ENCODE data around the gene FN3KRP. TPM values are rescaled to one million over a fixed set of nuclear protein-coding genes. Genes with fewer than 3 reads are reported as not detected.

Gene FN3KRP
- total RNA-seq, 1 donor = 7.2 TPM

DNA sequence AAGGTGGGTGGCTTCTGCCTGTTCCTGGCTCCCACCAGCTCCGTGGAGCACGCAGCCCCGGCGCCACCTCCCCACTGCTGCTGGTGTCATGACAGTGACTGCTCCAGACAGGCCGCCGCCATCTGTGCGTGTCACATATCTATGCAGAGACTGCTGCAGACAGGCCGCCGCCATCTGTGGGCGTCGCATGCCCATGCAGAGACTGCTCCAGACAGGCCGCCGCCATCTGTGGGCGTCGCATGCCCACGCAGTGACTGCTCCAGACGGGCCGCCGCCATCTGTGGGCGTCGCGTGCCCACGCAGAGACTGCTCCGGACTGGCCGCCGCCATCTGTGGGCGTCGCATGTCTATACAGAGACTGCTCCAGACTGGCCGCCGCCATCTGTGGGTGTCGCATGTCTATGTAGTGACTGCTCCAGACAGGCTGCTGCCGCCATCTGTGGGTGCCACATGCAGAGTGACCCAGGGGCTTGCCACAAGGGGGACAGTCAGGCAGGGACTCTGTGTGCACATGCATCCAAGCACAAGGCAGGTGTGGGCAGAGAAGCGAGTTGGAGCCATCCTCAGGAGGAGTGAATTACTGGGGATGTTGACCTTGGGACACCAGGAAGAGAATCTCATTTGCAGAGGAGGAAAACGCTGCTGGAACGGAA, 3.3 kb upstream of the FN3KRP start:
- Histone ChIP-seq H3K9me3 (ENCODE audit: low read depth, low read length) (no peaks in the 10 kb centered on the region), H3K4me1 (ENCODE audit: insufficient read depth, low read length) (peaks cover 18% of the 10 kb centered on the region), H3K4me3 (ENCODE audit: low read length) (no peak overlapping the region), H3K27me3 (ENCODE audit: insufficient read depth, low read length) (no peaks in the 10 kb centered on the region)

DNA sequence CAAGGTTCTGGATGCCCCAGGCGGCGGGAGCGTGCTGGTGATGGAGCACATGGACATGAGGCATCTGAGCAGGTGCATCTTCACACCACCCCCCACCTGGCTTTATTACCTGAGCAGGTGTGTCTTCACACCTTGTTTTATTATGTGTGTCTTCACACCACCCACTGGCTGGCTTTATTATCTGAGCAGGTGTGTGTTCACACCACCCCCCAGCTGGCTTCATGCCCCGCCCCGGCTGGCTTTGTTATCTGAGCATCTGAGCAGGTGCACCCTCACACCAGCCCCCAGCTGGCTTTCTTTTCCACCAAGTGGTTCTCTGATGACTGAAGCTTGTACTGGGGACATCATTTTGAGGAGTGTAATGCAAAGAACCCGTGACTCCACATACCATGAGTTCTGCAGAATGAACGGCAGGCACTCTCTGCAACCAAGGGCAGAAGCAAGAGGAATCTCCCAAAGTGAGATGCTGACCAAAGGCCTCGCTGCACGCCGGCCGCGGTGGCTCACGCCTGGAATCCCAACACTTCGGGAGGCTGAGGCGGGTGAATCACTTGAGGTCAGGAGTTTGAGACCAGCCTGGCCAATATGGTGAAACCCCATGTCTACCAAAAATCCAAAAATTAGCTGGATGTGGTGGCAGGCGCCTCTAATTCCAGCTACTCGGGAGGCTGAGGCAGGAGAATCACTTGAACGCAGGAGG, 2.6 kb downstream of the FN3KRP start:
- Histone ChIP-seq H3K27me3 (ENCODE audit: insufficient read depth, low read length) (no peaks in the 10 kb centered on the region), H3K4me3 (ENCODE audit: low read length) (no peak overlapping the region), H3K4me1 (ENCODE audit: insufficient read depth, low read length) (peaks cover 19% of the 10 kb centered on the region), H3K9me3 (ENCODE audit: low read depth, low read length) (no peaks in the 10 kb centered on the region)

DNA sequence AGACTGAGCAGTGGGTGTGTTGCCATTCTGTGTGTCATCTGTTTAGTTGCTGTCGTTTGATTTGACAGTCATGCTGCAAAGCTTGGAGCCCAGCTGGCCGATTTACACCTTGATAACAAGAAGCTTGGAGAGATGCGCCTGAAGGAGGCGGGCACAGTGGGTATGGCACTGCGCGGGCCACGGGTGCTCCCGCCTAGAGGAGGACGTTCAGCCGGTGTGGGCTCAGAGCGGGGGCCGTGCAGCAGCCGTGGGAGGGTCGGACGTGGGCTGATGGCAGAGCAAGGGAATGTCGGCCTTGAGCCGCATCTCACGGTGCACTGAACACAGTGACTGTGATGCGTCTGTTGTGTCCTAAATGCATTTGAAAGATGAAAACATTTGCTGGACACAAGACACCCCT, 3.7 kb downstream of the FN3KRP start:
- peaks cover 19% of the 10 kb centered on the region for H3K4me1 ChIP-seq (ENCODE audit: insufficient read depth, low read length)
- no peaks in the 10 kb centered on the region for H3K9me3 ChIP-seq (ENCODE audit: low read depth, low read length)
- H3K27me3 ChIP-seq (ENCODE audit: insufficient read depth, low read length) = no peaks in the 10 kb centered on the region
- no peak overlapping the region for H3K4me3 ChIP-seq (ENCODE audit: low read length)

DNA sequence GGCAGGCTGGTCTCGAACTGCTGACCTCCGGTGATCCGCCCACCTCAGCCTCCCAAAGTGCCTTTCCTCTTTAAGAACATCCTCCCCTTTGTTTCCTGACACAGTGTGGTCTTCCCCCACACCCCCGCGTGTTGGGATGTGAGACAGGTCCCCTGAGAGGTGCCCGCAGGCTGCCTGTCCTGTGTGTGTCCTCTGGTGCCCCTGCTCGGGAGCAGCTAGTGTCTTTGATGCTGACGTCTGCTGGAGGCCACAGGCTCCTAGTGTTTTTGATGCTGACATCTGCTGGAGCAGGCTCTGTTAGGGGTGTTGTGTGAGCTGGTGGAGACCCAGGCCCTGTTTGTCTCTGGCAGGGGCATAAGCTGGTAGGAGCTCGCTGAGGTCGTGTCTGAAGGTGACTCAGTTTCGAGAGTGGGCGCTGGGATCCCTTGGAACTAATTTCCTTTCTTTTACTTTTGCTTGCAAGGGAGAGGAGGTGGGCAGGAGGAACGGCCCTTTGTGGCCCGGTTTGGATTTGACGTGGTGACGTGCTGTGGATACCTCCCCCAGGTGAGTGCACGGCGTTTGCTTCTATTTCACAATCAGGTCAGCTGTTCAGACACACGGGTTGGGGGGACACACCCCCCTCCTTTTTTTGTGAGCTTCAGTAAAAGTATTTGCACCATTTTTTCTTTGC, 6.0 kb downstream of the FN3KRP start:
- Histone ChIP-seq H3K4me1 (ENCODE audit: insufficient read depth, low read length) (peaks cover 8% of the 10 kb centered on the region), H3K27me3 (ENCODE audit: insufficient read depth, low read length) (no peaks in the 10 kb centered on the region), H3K4me3 (ENCODE audit: low read length) (no peak overlapping the region), H3K9me3 (ENCODE audit: low read depth, low read length) (no peaks in the 10 kb centered on the region)

DNA sequence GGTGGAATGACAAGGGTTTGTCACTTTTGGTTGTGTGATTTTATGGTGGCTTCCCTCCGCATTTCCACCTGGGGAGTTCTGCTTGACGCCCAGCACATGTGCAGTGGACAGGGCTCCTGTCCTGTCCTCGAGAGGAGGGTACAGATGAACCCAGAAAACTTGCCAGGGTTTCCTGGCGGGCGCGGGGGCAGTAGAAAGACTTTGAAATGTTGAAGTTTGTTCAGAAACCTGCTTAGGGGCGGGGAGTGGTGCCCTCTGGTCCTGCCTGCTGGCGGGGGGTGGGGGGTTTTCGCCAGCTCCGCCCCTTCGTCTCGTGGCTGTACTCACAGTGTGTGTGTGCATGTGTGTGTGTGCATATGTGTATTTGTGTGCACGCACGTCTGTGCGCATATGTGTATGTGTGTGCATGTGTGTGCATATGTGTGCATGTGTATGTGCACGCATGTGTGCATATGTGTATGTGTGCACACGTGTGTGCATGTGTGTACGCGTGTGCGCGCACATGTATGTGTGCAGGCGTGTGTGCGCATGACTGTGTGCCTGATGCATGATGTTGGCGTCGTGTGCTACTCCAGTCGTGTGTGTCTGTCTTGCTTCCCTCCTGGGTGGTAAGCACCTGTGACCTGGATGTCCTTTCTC, 6.8 kb downstream of the FN3KRP start:
- no peaks in the 10 kb centered on the region for H3K27me3 ChIP-seq (ENCODE audit: insufficient read depth, low read length)
- no peaks in the 10 kb centered on the region for H3K9me3 ChIP-seq (ENCODE audit: low read depth, low read length)
- no peak overlapping the region for H3K4me3 ChIP-seq (ENCODE audit: low read length)
- no peaks in the 10 kb centered on the region for H3K4me1 ChIP-seq (ENCODE audit: insufficient read depth, low read length)

DNA sequence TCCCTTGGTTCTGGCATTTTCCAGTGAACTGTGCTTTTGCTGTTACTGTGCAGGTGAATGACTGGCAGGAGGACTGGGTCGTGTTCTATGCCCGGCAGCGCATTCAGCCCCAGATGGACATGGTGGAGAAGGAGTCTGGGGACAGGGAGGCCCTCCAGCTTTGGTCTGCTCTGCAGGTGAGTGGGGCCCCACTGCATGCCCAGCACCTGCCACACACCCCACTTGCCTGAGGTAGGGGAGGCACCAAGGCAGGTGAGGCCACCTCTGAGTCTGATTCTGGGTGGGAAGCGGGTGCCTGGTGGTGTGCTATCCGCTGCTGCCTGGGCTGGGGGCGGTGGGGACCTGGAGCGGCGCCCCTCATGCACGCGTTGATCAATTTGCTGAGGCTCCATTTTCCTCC, 9.9 kb downstream of the FN3KRP start:
- no peaks in the 10 kb centered on the region for H3K27me3 ChIP-seq (ENCODE audit: insufficient read depth, low read length)
- no peaks in the 10 kb centered on the region for H3K9me3 ChIP-seq (ENCODE audit: low read depth, low read length)
- no peaks in the 10 kb centered on the region for H3K4me1 ChIP-seq (ENCODE audit: insufficient read depth, low read length)
- H3K4me3 ChIP-seq (ENCODE audit: low read length) = no peak overlapping the region

DNA sequence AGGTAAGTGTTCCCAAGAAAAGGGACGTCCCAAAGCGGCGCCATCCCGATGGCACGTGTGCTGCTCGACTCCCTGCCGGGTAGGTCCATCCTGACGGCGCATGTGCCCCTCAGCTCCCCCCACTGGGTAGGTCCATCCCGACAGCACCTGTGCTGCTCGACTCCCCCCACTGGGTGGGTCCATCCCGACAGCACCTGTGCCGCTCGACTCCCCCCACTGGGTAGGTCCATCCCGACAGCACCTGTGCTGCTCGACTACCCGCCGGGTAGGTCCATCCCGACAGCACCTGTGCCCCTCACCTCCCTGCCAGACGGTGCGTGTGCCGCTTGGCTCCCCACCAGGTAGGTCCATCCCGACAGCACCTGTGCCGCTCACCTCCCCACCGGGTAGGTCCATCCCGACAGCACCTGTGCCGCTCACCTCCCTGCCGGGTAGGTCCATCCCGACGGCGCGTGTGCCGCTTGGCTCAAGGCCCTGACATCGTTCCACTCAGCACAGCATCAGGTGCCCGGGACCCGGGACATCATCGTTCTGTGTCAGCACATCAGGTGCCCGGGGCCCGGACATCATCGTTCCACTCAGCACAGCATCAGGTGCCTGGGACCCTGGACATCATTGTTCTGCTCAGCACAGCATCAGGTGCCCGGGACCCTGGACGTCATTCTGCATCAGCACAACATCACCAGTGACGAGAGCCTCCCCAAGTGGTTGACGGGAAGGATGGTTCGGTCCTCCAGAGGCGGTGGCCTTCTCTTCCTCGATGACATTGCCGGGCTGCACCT, 13.2 kb downstream of the FN3KRP start:
- H3K4me1 ChIP-seq (ENCODE audit: insufficient read depth, low read length) = no peaks in the 10 kb centered on the region
- no peak overlapping the region for H3K4me3 ChIP-seq (ENCODE audit: low read length)
- H3K9me3 ChIP-seq (ENCODE audit: low read depth, low read length) = no peaks in the 10 kb centered on the region
- no peaks in the 10 kb centered on the region for H3K27me3 ChIP-seq (ENCODE audit: insufficient read depth, low read length)

DNA sequence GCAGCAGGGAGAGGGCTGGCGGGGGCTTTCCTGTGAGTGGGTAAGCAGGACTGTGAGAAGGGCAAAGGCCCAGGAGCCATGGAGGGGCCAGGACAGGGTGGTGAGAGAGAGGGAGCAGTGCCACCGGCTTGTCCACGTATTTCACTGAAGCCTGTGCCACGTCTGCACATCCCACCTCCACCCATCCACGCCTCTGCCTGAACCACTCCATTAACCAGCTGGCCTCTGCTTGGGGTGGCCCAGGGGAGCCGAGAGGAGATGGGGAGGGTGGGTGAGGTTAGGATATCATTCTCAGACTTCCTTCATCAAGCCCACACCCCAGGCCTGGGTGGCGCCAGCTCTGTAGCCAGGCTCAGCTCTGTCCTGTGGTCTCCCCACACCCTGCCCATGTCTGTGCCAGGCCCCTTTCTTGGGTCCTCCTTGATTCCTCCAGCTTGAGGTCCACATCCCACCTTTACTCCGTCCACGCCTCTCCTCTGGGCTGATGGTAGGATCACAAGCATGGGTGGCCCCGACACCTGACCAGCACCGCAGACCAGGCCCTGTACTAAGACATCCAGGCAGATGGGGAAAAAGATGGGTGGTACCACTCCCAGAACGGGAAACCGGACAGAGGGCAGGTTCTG, 15.7 kb downstream of the FN3KRP start:
- no peak overlapping the region for H3K4me3 ChIP-seq (ENCODE audit: low read length)
- no peaks in the 10 kb centered on the region for H3K9me3 ChIP-seq (ENCODE audit: low read depth, low read length)
- H3K4me1 ChIP-seq (ENCODE audit: insufficient read depth, low read length) = peaks cover 3% of the 10 kb centered on the region
- H3K27me3 ChIP-seq (ENCODE audit: insufficient read depth, low read length) = no peaks in the 10 kb centered on the region

DNA sequence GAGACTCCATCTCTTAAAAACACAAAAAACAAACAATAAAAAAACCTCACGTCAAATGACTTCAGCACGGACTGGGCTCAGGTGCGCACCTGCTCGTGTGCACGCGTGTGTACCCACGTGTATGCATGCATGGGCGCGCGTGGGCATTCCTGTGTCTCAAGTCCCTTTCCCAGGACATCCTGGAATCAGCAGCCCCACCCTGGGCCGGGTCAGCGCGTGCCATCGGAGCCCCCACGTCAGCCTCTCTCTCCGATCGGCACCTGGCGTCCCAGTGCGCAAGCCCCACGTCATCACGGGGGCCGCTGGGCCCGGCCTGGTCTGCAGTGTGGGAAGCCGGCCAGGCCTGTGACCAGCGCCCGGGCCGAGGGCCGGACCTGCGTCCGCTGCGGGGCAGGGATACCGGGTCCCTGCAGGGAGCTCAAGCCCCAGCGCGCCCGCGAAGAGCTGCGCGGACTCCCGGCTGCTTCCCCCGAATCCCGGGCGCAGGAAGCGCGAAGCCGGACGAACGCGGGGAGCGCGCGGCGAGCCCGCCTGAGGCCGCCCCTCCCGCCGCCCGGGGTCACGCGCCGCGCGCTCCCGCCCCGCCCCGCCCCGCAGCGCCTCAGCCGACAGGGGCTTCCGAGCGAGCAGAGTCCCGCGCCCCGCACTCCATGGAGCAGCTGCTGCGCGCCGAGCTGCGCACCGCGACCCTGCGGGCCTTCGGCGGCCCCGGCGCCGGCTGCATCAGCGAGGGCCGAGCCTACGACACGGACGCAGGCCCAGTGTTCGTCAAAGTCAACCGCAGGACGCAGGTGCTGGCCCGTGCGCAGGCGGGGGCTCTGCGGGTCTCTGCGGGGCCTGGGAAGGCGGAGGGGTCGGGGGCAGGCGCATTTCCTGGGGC, 18.7 kb downstream of the FN3KRP start, which contains the start of gene FN3K:
FN3K (plus strand) TSS at position 629 of the 880 bp plus-strand sequence; CDS start at position 651, 22 bp downstream.
- peak within 1 kb of the TSS; percentile 35 for H3K4me3 ChIP-seq (ENCODE audit: low read length)
- no peaks in the 10 kb centered on the region for H3K27me3 ChIP-seq (ENCODE audit: insufficient read depth, low read length)
- no peaks in the 10 kb centered on the region for H3K9me3 ChIP-seq (ENCODE audit: low read depth, low read length)

DNA sequence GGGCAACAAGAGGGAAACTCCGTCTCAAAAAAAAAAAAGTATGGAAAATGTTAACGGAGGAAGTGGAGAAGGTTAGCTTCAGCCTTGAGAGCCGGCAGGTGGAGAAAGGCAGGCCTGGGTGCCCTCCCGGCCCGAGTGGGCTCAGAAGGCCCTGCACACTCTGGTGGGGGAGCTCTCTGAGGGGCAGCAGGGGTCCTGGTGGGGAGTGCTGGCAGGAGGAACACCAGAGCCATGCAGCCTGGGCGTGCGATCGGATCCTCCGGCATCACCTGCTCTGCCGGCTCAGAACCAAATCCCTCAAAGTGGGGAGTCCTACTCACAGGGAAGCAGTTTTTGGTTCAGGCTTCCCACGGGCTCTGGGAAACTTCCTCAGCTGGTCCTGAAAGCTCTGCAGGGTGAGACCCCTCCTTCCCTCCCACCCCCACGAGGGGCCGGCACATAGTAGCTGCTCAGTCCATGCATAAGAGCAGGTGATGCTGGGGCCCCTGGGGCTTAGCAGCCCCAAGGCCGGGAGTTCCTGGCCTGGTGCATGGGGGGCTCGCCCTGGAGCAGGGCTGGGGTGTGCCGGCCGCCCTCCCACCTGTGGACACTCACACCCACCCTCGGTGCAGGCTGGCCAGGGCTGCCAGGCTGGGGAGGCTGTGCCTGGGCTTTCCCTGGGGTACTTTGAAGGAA, 20.1 kb downstream of the FN3KRP start:
- Histone ChIP-seq H3K27me3 (ENCODE audit: insufficient read depth, low read length) (no peaks in the 10 kb centered on the region), H3K4me1 (ENCODE audit: insufficient read depth, low read length) (peaks cover 3% of the 10 kb centered on the region), H3K4me3 (ENCODE audit: low read length) (no peak overlapping the region), H3K9me3 (ENCODE audit: low read depth, low read length) (no peaks in the 10 kb centered on the region)

More for the DNA sequence above, 18.7 kb downstream of the FN3KRP start, which contains the start of gene FN3K:
- peaks cover 3% of the 10 kb centered on the region for H3K4me1 ChIP-seq (ENCODE audit: insufficient read depth, low read length)

DNA sequence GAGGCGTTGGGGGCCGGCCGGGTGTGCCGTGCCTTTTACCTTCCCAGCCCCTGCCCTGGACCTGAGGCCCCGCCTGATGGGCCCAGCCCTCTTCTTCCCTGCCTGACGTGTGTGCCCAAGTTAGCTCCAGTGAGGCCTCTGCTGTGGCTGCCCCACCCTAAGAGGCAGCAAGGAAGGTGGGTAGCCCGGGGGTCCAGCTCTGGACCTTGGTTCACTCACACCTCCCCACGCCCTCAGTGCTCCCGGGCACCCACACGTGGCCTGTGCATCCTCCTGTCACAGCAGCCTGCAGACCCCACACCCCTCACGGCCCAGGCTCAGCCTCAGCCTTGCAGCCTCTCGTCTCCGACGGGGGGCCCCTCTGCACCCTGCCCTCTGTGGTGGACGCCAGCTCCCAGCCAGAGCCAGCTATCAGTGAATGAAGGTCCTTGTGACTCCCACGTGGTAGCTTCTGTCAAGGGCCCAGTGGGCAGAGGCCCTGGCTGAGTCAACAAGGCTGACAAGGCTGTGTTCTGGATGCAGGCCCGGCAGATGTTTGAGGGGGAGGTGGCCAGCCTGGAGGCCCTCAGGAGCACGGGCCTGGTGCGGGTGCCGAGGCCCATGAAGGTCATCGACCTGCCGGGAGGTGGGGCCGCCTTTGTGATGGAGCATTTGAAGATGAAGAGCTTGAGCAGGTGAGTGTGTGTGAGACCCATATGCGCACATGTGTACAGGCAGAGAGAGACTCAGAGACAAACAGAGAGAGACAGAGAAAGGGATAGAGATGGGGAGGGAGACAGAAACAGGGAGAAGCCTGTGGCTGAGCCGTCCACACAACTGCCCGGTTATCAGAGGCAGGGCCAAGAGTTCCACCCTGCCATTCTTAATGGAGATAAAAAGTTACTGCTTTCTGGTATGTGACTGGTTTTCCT, 21.7 kb downstream of the FN3KRP start:
- Histone ChIP-seq H3K4me1 (ENCODE audit: insufficient read depth, low read length) (peaks cover 3% of the 10 kb centered on the region), H3K27me3 (ENCODE audit: insufficient read depth, low read length) (no peaks in the 10 kb centered on the region), H3K4me3 (ENCODE audit: low read length) (no peak overlapping the region), H3K9me3 (ENCODE audit: low read depth, low read length) (no peaks in the 10 kb centered on the region)
